HT-29 (cell line): ENCODE measurements around the gene PUM1. TPM values are rescaled to one million over a fixed set of nuclear protein-coding genes. Genes with fewer than 3 reads are reported as not detected.

Experiments used
- DNase-seq: peaks from one replicate; pipeline ENCODE4 v3.0.0-alpha.2; 2015; ENCODE audit warnings: low spot score
- small RNA-seq: library from RNA; depleted of rRNA; stranded (forward); fragments of <200 nt; gene quantifications from one replicate; pipeline ENCODE3, GENCODE V24; 2014
- total RNA-seq: library from RNA; depleted of rRNA; stranded (reverse); fragments of >200 nt; shearing (Covaris generic); gene quantifications from 2 replicates; pipeline ENCODE4 v1.2.3, GENCODE V29; 2014; rRNA removed

Gene PUM1
- total RNA-seq, 1 experiment from 2014 or later = 59.0 TPM

GRCh38 chr1:30894508-30894973 is 171.0 kb downstream of the PUM1 start:
- DNase-seq = no peak

- no peak for DNase-seq
These were observed 171.6 kb downstream of the PUM1 start for GRCh38 chr1:30893776-30894507.

GRCh38 chr1:30892671-30893073 is 172.8 kb downstream of the PUM1 start:
- no peak for DNase-seq

GRCh38 chr1:30891227-30891552 is 174.3 kb downstream of the PUM1 start:
- no peak for DNase-seq

- no peak for DNase-seq
These were observed 174.9 kb downstream of the PUM1 start for GRCh38 chr1:30890502-30891226.

- DNase-seq = no peak
These were observed 176.0 kb downstream of the PUM1 start for GRCh38 chr1:30889511-30889910.

- DNase-seq = no peak
These were observed 176.5 kb downstream of the PUM1 start for GRCh38 chr1:30888975-30889374.

- no peak for DNase-seq
These were observed 177.1 kb downstream of the PUM1 start for GRCh38 chr1:30888391-30888790.

GRCh38 chr1:30887485-30888315 is 177.8 kb downstream of the PUM1 start:
- DNase-seq = no peak

- DNase-seq = no peak
These were observed 178.6 kb downstream of the PUM1 start for GRCh38 chr1:30886710-30887428.

GRCh38 chr1:30885570-30886522 is 179.7 kb downstream of the PUM1 start:
- DNase-seq = no peak

GRCh38 chr1:30884723-30885122 is 180.8 kb downstream of the PUM1 start:
- no peak for DNase-seq

- no peak for DNase-seq
These were observed 181.9 kb downstream of the PUM1 start for GRCh38 chr1:30883389-30884172.

GRCh38 chr1:30882678-30883388 is 182.7 kb downstream of the PUM1 start:
- no peak for DNase-seq

Small RNA genes within 50 kb of the gene (small RNA-seq; reads per million reads assigned to genes)
- gene AL356320.1 (not detected), gene RN7SL371P (not detected)

Other genes with a start within 250 kb of the PUM1 start
- gene SDC3, start 157.0 kb downstream of the PUM1 start, total RNA-seq = 0.31 and 0.42 TPM in 2 replicates
- gene NKAIN1, start 174.2 kb upstream of the PUM1 start, total RNA-seq = not detected in 2 replicates
- gene SNRNP40, start 231.1 kb upstream of the PUM1 start, total RNA-seq = 221 and 257 TPM in 2 replicates
- 15.9 and 17.7 TPM in 2 replicates for gene ZCCHC17, start 231.3 kb upstream of the PUM1 start, total RNA-seq